DND-41 (cell line): ENCODE data around the gene BRPF1.

Experiments
- ATAC-seq: fragments of 200-7000 bp; cut with Tn5 transposase; 3 replicates; pipeline ENCODE4 v1.9.1; 2021; ENCODE audit warnings: low read depth; ENCODE audit not compliant: insufficient read depth
- DNase-seq: peaks from one replicate; pipeline ENCODE4 v3.0.0-alpha.2; 2020
- H2AFZ ChIP-seq: 2 replicates; pipeline ENCODE4 v1.6.0; 2012; ENCODE audit warnings: low read depth, low read length
- H3K27ac ChIP-seq: 2 replicates; pipeline ENCODE4 v1.5.1; 2012; ENCODE audit warnings: low read length, inconsistent platforms
- H3K27me3 ChIP-seq: fragments of 200-600 bp; sonication (generic); 2 replicates; pipeline ENCODE4 v1.6.0; 2012; ENCODE audit warnings: low read length, mild to moderate bottlenecking, inconsistent platforms; ENCODE audit not compliant: insufficient read depth, poor library complexity
- H3K36me3 ChIP-seq: 2 replicates; pipeline ENCODE4 v1.5.1; 2012; ENCODE audit warnings: low read length, inconsistent platforms; ENCODE audit not compliant: insufficient read depth
- H3K4me1 ChIP-seq: 2 replicates; pipeline ENCODE4 v1.5.1; 2012; ENCODE audit warnings: mild to moderate bottlenecking, low read length; ENCODE audit not compliant: insufficient read depth
- H3K4me2 ChIP-seq: 2 replicates; pipeline ENCODE4 v1.6.0; 2012; ENCODE audit warnings: mild to moderate bottlenecking, moderate library complexity, low read length, inconsistent platforms; ENCODE audit not compliant: insufficient read depth
- H3K4me3 ChIP-seq, 2 experiments: fragments of 200-600 bp in 1 of 2; shearing (Covaris generic) in 1 of 2; 2 replicates each; pipeline ENCODE4 v1.5.1; 2012 to 2016; ENCODE audit warnings: inconsistent platforms in 2 of 2, low read length in 2 of 2, mild to moderate bottlenecking in 2 of 2, low read depth in 1 of 2, moderate library complexity in 1 of 2
- H3K79me2 ChIP-seq: 2 replicates; pipeline ENCODE4 v1.6.0; 2012; ENCODE audit warnings: low read length, inconsistent platforms; ENCODE audit not compliant: insufficient read depth
- H3K9ac ChIP-seq: 2 replicates; pipeline ENCODE4 v1.6.0; 2012; ENCODE audit warnings: low read depth, mild to moderate bottlenecking, inconsistent platforms, low read length, moderate library complexity
- H3K9me3 ChIP-seq: 2 replicates; pipeline ENCODE4 v1.5.1; 2012; ENCODE audit warnings: low read length, moderate library complexity, mild to moderate bottlenecking, inconsistent platforms; ENCODE audit not compliant: insufficient read depth, severe bottlenecking
- H4K20me1 ChIP-seq: 2 replicates; pipeline ENCODE4 v1.6.0; 2012; ENCODE audit warnings: low read length; ENCODE audit not compliant: insufficient read depth
- CTCF ChIP-seq: IDR thresholded peaks from 2 replicates; pipeline ENCODE4 v1.5.1; 2012; ENCODE audit warnings: borderline replicate concordance, low read length, moderate library complexity, mild to moderate bottlenecking; ENCODE audit not compliant: poor library complexity, severe bottlenecking; ENCODE audit errors: extremely low read depth
- EZH2 ChIP-seq: IDR thresholded peaks from 3 replicates; pipeline ENCODE4 v1.6.1; 2012; ENCODE audit warnings: borderline replicate concordance, low read depth, mild to moderate bottlenecking, moderate library complexity, low read length, inconsistent platforms; ENCODE audit not compliant: severe bottlenecking

The BRPF1 gene

DNA sequence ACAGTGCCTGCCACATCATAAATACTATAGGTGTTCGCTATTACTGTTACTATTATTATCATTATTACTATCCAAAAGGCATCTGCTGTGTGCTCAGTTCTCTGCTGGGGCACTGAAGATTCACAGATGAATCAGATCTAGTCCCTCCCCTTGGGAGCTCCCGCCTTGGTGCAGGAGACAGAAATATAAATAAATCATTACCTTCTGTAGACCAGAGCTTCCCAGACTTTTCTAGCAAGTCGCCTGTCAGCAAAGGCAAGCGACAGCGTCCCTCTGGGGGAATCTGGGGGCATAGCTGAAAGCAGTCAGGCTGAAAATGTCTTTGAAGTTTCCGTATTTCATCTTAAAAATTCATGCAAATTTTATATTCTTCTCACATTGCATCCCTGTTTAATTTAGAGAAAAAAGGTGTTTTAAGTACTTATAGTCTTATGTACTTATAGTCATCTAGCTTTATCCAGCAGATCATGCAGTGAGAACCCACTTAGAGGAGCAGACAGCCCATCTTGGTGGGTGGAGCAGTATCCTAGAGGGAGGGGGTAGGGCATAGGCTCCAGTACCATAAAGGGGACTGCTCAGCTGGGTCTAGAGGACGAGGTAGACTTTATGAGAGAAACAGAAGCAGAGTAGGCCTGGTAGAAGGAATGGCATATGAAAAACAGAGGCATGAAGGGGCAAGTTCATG lies 10.4 kb upstream of the BRPF1 start:
- H3K9ac ChIP-seq, result no peak overlapping the region

GRCh38 chr3:9721700-9722060 lies 9.9 kb upstream of the BRPF1 start:
- H3K27ac ChIP-seq, result no peak overlapping the region
- no peaks in the 10 kb centered on the region for H3K27me3 ChIP-seq
- ATAC-seq (no peak), DNase-seq (no peak)
- no peaks in the 10 kb centered on the region for H3K79me2 ChIP-seq
- no peaks in the 10 kb centered on the region for H3K4me1 ChIP-seq
- H2AFZ ChIP-seq, result no peak overlapping the region
- H3K9ac ChIP-seq, result no peak overlapping the region
- no peaks in the 10 kb centered on the region for H4K20me1 ChIP-seq
- no peak overlapping the region for H3K4me3 ChIP-seq
- no peak for TF ChIP-seq EZH2
- no peak for TF ChIP-seq CTCF
- no peaks in the 10 kb centered on the region for H3K36me3 ChIP-seq
- no peak overlapping the region for H3K4me2 ChIP-seq
- no peaks in the 10 kb centered on the region for H3K9me3 ChIP-seq

More for the DNA sequence above, 10.4 kb upstream of the BRPF1 start:
- Histone ChIP-seq H3K4me3 (no peak overlapping the region), H3K27me3 (no peaks in the 10 kb centered on the region), H3K4me2 (no peak overlapping the region), H4K20me1 (no peaks in the 10 kb centered on the region), H3K79me2 (no peaks in the 10 kb centered on the region), H2AFZ (no peak overlapping the region), H3K27ac (no peak overlapping the region), H3K36me3 (no peaks in the 10 kb centered on the region), H3K9me3 (no peaks in the 10 kb centered on the region), H3K4me1 (no peaks in the 10 kb centered on the region)
- no peak for DNase-seq
- no peak for ATAC-seq
- TF ChIP-seq EZH2, result no peak
- TF ChIP-seq CTCF, result no peak

- no peaks in the 10 kb centered on the region for H3K36me3 ChIP-seq
- H3K27ac ChIP-seq, result no peak overlapping the region
- no peaks in the 10 kb centered on the region for H3K79me2 ChIP-seq
- TF ChIP-seq EZH2, result no peak
- no peaks in the 10 kb centered on the region for H3K27me3 ChIP-seq
- no peak overlapping the region for H3K9ac ChIP-seq
- H3K4me1 ChIP-seq, result peaks cover 10% of the 10 kb centered on the region
- no peaks in the 10 kb centered on the region for H4K20me1 ChIP-seq
- H3K9me3 ChIP-seq, result no peaks in the 10 kb centered on the region
- DNase-seq (no peak), ATAC-seq (no peak)
- H3K4me3 ChIP-seq, result no peak overlapping the region
- H3K4me2 ChIP-seq, result no peak overlapping the region
- H2AFZ ChIP-seq, result no peak overlapping the region
Measured at GRCh38 chr3:9725775-9726515, 5.6 kb upstream of the BRPF1 start.

- no peak overlapping the region for H3K4me3 ChIP-seq
- no peak overlapping the region for H3K4me2 ChIP-seq
- ATAC-seq, result no peak
Measured at GRCh38 chr3:9727041-9727595, 4.4 kb upstream of the BRPF1 start.

More at GRCh38 chr3:9727041-9727595, 4.4 kb upstream of the BRPF1 start:
- no peak overlapping the region for H3K9ac ChIP-seq
- H3K27ac ChIP-seq, result no peak overlapping the region
- no peaks in the 10 kb centered on the region for H3K9me3 ChIP-seq
- TF ChIP-seq EZH2 (no peak), CTCF (peak; percentile 48)
- DNase-seq, result peak; percentile 45
- no peaks in the 10 kb centered on the region for H4K20me1 ChIP-seq
- H3K27me3 ChIP-seq, result no peaks in the 10 kb centered on the region
- H3K4me1 ChIP-seq, result peaks cover 10% of the 10 kb centered on the region
- 0 out of 2 replicates have a peak overlapping the region, but pooled peaks have one; percentile 2 for H2AFZ ChIP-seq
- H3K36me3 ChIP-seq, result no peaks in the 10 kb centered on the region; the same call in 1 of the 2 replicates
- peaks cover 6% of the 10 kb centered on the region for H3K79me2 ChIP-seq
